CD4-positive, alpha-beta memory T cell (primary cell): ENCODE results near the gene IFNA10. TPM values are rescaled to one million over a fixed set of nuclear protein-coding genes. Genes with fewer than 3 reads are reported as not detected.
"Not testable (repeated sequence)": the region's sequence is repeated elsewhere in the genome, so short reads cannot be mapped to it uniquely, and the experiment has no call there.

ENCODE experiments used
- CTCF ChIA-PET: fragments of 350-600 bp; sonication (Branson Sonifier 250); formaldehyde crosslinking; loops from one replicate; lab custom pipeline; 2021; ENCODE audit warnings: inconsistent platforms; ENCODE audit not compliant: partially characterized antibody; lab: Charles Lee
- POLR2A ChIA-PET: fragments of 350-600 bp; sonication (Branson Sonifier 250); formaldehyde crosslinking; loops from one replicate; lab custom pipeline; 2021; ENCODE audit not compliant: partially characterized antibody; lab: Charles Lee
- DNase-seq, 5 donors: peaks; one replicate each; pipeline versions ENCODE4 v3.0.0 to v3.0.0-alpha.2; 2020 to 2022; ENCODE audit warnings: mixed read lengths in 1 of 5
- H3K27ac ChIP-seq: one replicate; pipeline ENCODE4 v1.7.0; 2013; ENCODE audit warnings: low read depth, low read length
- H3K27me3 ChIP-seq: 2 replicates; pipeline ENCODE4 v1.7.0; 2013; ENCODE audit warnings: mild to moderate bottlenecking, low read length, moderate library complexity; ENCODE audit not compliant: insufficient read depth
- H3K36me3 ChIP-seq: 2 replicates; pipeline ENCODE4 v1.7.0; 2013; ENCODE audit warnings: mild to moderate bottlenecking, low read length, moderate library complexity; ENCODE audit not compliant: insufficient read depth
- H3K4me1 ChIP-seq: 2 replicates; pipeline ENCODE4 v1.7.0; 2013; ENCODE audit warnings: mild to moderate bottlenecking, low read length, moderate library complexity; ENCODE audit not compliant: insufficient read depth
- H3K4me3 ChIP-seq, 2 donors: one replicate each; pipeline ENCODE4 v1.7.0; 2013; ENCODE audit warnings: low read length in 2 of 2, mild to moderate bottlenecking in 1 of 2
- H3K9me3 ChIP-seq, 2 donors: one replicate each; pipeline ENCODE4 v1.7.0; 2013; ENCODE audit warnings: low read length in 2 of 2, control low read depth in 1 of 2; ENCODE audit not compliant: control insufficient read depth in 1 of 2
- H3K27ac Mint-ChIP-seq, 7 donors: one replicate each; pipeline ENCODE4 v1.8.0; 2020 to 2021; ENCODE audit warnings: mixed read lengths in 7 of 7, mild to moderate bottlenecking in 6 of 7, inconsistent platforms in 3 of 7, moderate library complexity in 3 of 7
- H3K27me3 Mint-ChIP-seq, 2 donors: one replicate each; pipeline ENCODE4 v1.8.0; 2020 to 2021; ENCODE audit warnings: mixed read lengths in 2 of 2
- H3K36me3 Mint-ChIP-seq, 2 donors: one replicate each; pipeline ENCODE4 v1.8.0; 2020 to 2021; ENCODE audit warnings: mixed read lengths in 2 of 2, inconsistent platforms in 1 of 2, mild to moderate bottlenecking in 1 of 2
- H3K4me1 Mint-ChIP-seq, 4 donors: one replicate each; pipeline ENCODE4 v1.8.0; 2020 to 2021; ENCODE audit warnings: mixed read lengths in 4 of 4, mild to moderate bottlenecking in 1 of 4
- H3K4me3 Mint-ChIP-seq, 8 donors: one replicate each; pipeline ENCODE4 v1.8.0; 2020 to 2021; ENCODE audit warnings: mixed read lengths in 8 of 8, mild to moderate bottlenecking in 7 of 8, moderate library complexity in 6 of 8, inconsistent platforms in 3 of 8
- H3K9me3 Mint-ChIP-seq, 8 donors: one replicate each; pipeline ENCODE4 v1.8.0; 2020 to 2021; ENCODE audit warnings: mixed read lengths in 8 of 8, mild to moderate bottlenecking in 5 of 8, inconsistent platforms in 3 of 8, moderate library complexity in 1 of 8
- intact Hi-C: fragments of 100-400 bp; cut with micrococcal nuclease; formaldehyde crosslinking; loops from one replicate; pipeline ENCODE4 v1.15.1; 2023
- polyA plus RNA-seq, 2 donors: library from polyadenylated mRNA; unstranded; fragments of 300-500 nt; fragmentation: Illumina TruSeq; gene quantifications; one replicate each; pipeline ENCODE4 v1.2.3, GENCODE V29; 2021
- total RNA-seq, 2 experiments: library from RNA; stranded (reverse); gene quantifications; one replicate each; pipeline ENCODE4 v1.2.3, GENCODE V29; 2021

Gene IFNA10
- total and polyA plus RNA-seq, 4 experiments from 2014 or later, result not detected

DNA sequence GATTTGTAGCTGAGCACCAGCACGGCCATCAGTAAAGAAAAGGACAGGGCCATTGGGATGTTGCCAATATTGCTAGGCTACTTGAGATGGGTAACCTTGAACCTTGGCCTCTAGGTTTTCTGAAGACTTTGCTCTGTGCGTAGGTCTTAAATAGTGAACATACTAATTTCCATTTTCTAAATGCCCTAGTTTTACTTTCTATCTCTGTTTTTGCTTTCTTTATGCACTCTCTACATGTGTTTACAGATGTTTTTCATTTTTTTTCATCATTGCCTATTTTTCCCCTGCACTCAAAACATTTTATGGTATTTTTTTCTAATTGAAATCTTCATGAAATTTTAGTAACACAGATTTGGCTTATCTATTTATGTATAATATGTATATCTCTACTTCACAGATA lies 40.4 kb downstream of the IFNA10 start, which contains the start of gene IFNA21:
IFNA21 (minus strand) TSS at position 101 of the 400 bp plus-strand sequence; CDS start at position 53, 48 bp downstream.
- H3K9me3 ChIP-seq, H3K27me3 Mint-ChIP-seq, H3K4me1 ChIP-seq, H3K27ac ChIP-seq, H3K4me3 ChIP-seq, POLR2A ChIA-PET, H3K9me3 Mint-ChIP-seq, H3K4me3 Mint-ChIP-seq, H3K36me3 Mint-ChIP-seq, H3K36me3 ChIP-seq, DNase-seq, intact Hi-C loops, H3K27ac Mint-ChIP-seq, H3K27me3 ChIP-seq: not testable (repeated sequence)
- peaks cover 14 to 23% (median 15%) of the 10 kb centered on the region in 4 donors for H3K4me1 Mint-ChIP-seq
- CTCF ChIA-PET, result interaction anchor here (1.7 kb wide), 1 partner anchor 16 kb away, joined by 4 read pairs; no protein-coding TSS in a partner anchor

DNA sequence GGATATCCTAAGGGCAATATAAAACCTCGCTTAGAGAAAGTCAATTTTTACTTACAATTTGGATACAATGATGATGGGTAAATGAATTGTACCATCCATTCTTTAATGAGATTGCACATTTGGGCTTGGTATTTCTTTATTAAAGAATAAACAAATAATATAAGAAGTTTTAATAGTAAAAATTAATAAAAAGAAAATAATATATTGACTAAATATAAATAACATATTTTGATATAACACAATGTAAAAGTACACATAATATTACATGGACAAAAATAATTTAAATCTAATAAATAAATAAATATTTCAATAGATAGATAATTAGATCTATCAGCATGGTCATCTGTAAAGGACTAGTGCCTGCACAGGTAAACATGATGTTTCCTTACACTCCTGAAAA lies 41.4 kb downstream of the IFNA10 start:
- DNase-seq, result no peak
- Histone ChIP-seq H3K4me1 (peaks cover 11% of the 10 kb centered on the region), H3K36me3 (no peaks in the 10 kb centered on the region), H3K9me3 (no peaks in the 10 kb centered on the region), H3K27ac (no peak overlapping the region), H3K27me3 (no peaks in the 10 kb centered on the region), H3K4me3 (no peak overlapping the region)
- no peaks in the 10 kb centered on the region for H3K36me3 Mint-ChIP-seq
- ChIA-PET CTCF (no interaction called here), POLR2A (no interaction called here)
- no peak overlapping the region for H3K4me3 Mint-ChIP-seq
- H3K27ac Mint-ChIP-seq, result no peak overlapping the region
- intact Hi-C loops, result no loop called here
- H3K4me1 Mint-ChIP-seq, result peaks cover 23 to 34% (median 24%) of the 10 kb centered on the region in 4 donors
- H3K27me3 Mint-ChIP-seq, result peaks cover 2 to 5% of the 10 kb centered on the region in 2 donors
- peaks cover 0 to 2% (median 0%) of the 10 kb centered on the region in 8 donors for H3K9me3 Mint-ChIP-seq

- H3K4me3 ChIP-seq, result peak overlapping the region in 1 of 2 donors; percentile 27
- peak overlapping the region; percentile 42 to 86 (median 78) for H3K4me3 Mint-ChIP-seq
- no peaks in the 10 kb centered on the region for H3K27me3 ChIP-seq
- H3K9me3 Mint-ChIP-seq, result peaks cover 0 to 6% (median 3%) of the 10 kb centered on the region in 8 donors
- H3K4me1 ChIP-seq, result peaks cover 26% of the 10 kb centered on the region
- peak; percentile 16 to 42 (median 37) for DNase-seq
- no peaks in the 10 kb centered on the region for H3K36me3 ChIP-seq
- peaks cover 32 to 50% (median 37%) of the 10 kb centered on the region in 4 donors for H3K4me1 Mint-ChIP-seq
- CTCF ChIA-PET, result interaction anchor here (0.8 to 3.1 kb wide), 6 partner anchors 9 to 236 kb away, joined by 3 to 18 read pairs (median 4); no protein-coding TSS in a partner anchor
- intact Hi-C loops, result no loop called here
- POLR2A ChIA-PET, result interaction anchor here (1.2 kb wide), 1 partner anchor 476 kb away, joined by 3 read pairs; the partner anchor contains the start of gene FOCAD
- H3K36me3 Mint-ChIP-seq, result no peaks in the 10 kb centered on the region
- H3K27ac ChIP-seq, result no peak overlapping the region
- no peaks in the 10 kb centered on the region for H3K27me3 Mint-ChIP-seq
- peak overlapping the region in 3 of 7 donors; percentile 42 to 78 (median 71) for H3K27ac Mint-ChIP-seq
- no peaks in the 10 kb centered on the region for H3K9me3 ChIP-seq
Measured at GRCh38 chr9:21160178-21160577, 46.8 kb downstream of the IFNA10 start.

Other genes with a start within 250 kb of the IFNA10 start
- gene HACD4, start 175.5 kb downstream of the IFNA10 start, total RNA-seq, result 10 to 100 TPM; 16.0 to 18.3 TPM
- 1 to 10 TPM; 5.3 to 7.9 TPM for gene HACD4, start 175.5 kb downstream of the IFNA10 start, polyA plus RNA-seq
- gene IFNB1, start 129.2 kb downstream of the IFNA10 start, total RNA-seq, result not detected
- under 1 TPM in 1 of 2 donors, not detected in 1; 0.40 TPM for gene IFNB1, start 129.2 kb downstream of the IFNA10 start, polyA plus RNA-seq
- not detected for gene IFNW1, start 65.3 kb downstream of the IFNA10 start, total RNA-seq
- gene IFNW1, start 65.3 kb downstream of the IFNA10 start, polyA plus RNA-seq, result not detected
- gene IFNA21, start 40.5 kb downstream of the IFNA10 start, total RNA-seq, result not detected
- not detected for gene IFNA21, start 40.5 kb downstream of the IFNA10 start, polyA plus RNA-seq
- not detected for gene IFNA4, start 19.6 kb downstream of the IFNA10 start, total RNA-seq
- not detected for gene IFNA4, start 19.6 kb downstream of the IFNA10 start, polyA plus RNA-seq
- gene IFNA7, start 4.9 kb downstream of the IFNA10 start, total RNA-seq, result not detected
- not detected for gene IFNA7, start 4.9 kb downstream of the IFNA10 start, polyA plus RNA-seq
- gene IFNA16, start 10.2 kb upstream of the IFNA10 start, total RNA-seq, result not detected
- gene IFNA16, start 10.2 kb upstream of the IFNA10 start, polyA plus RNA-seq, result not detected
- not detected for gene IFNA17, start 21.1 kb upstream of the IFNA10 start, total RNA-seq
- not detected for gene IFNA17, start 21.1 kb upstream of the IFNA10 start, polyA plus RNA-seq
- not detected for gene IFNA14, start 32.9 kb upstream of the IFNA10 start, total RNA-seq
- gene IFNA14, start 32.9 kb upstream of the IFNA10 start, polyA plus RNA-seq, result not detected
- gene IFNA5, start 98.2 kb upstream of the IFNA10 start, total RNA-seq, result not detected
- not detected for gene IFNA5, start 98.2 kb upstream of the IFNA10 start, polyA plus RNA-seq
- 10 to 100 TPM; 38.7 to 40.1 TPM for gene KLHL9, start 128.3 kb upstream of the IFNA10 start, total RNA-seq
- 10 to 100 TPM; 14.3 to 18.1 TPM for gene KLHL9, start 128.3 kb upstream of the IFNA10 start, polyA plus RNA-seq
- not detected for gene IFNA6, start 143.7 kb upstream of the IFNA10 start, total RNA-seq
- gene IFNA6, start 143.7 kb upstream of the IFNA10 start, polyA plus RNA-seq, result not detected
- gene IFNA13, start 160.9 kb upstream of the IFNA10 start, total RNA-seq, result not detected
- not detected for gene IFNA13, start 160.9 kb upstream of the IFNA10 start, polyA plus RNA-seq
- not detected for gene IFNA2, start 178.3 kb upstream of the IFNA10 start, total RNA-seq
- not detected for gene IFNA2, start 178.3 kb upstream of the IFNA10 start, polyA plus RNA-seq
- gene IFNA8, start 202.0 kb upstream of the IFNA10 start, total RNA-seq, result not detected
- not detected for gene IFNA8, start 202.0 kb upstream of the IFNA10 start, polyA plus RNA-seq
- gene IFNA1, start 233.3 kb upstream of the IFNA10 start, total RNA-seq, result not detected
- not detected for gene IFNA1, start 233.3 kb upstream of the IFNA10 start, polyA plus RNA-seq